CD4-positive, alpha-beta T cell treated with Interleukin-17A for 4 hours (primary cell): ENCODE data around the gene MRGPRF.

Experiments
- DNase-seq: peaks from one replicate; pipeline ENCODE4 v3.0.0-alpha.2; 2020; ENCODE audit warnings: mixed read lengths

The MRGPRF gene

GRCh38 chr11:68960294-68961071 lies 52.6 kb downstream of the MRGPRF start:
- no peak for DNase-seq

GRCh38 chr11:68959465-68960293 lies 53.4 kb downstream of the MRGPRF start:
- DNase-seq = no peak

GRCh38 chr11:68958211-68958610 lies 54.8 kb downstream of the MRGPRF start:
- DNase-seq = no peak

- DNase-seq = no peak
Measured at GRCh38 chr11:68956547-68957254, 56.3 kb downstream of the MRGPRF start.

- DNase-seq = peak; percentile 59
Measured at GRCh38 chr11:68956142-68956541, 56.9 kb downstream of the MRGPRF start.

- DNase-seq = no peak
Measured at GRCh38 chr11:68955607-68955958, 57.5 kb downstream of the MRGPRF start.

- DNase-seq = no peak
Measured at GRCh38 chr11:68954836-68955606, 58.0 kb downstream of the MRGPRF start.
